Measurements from ENCODE around the gene HTRA2.

Gene HTRA2

GRCh38 chr2:74503506-74504475 lies 25.9 kb upstream of the HTRA2 start:
- Histone ChIP-seq H3K27ac (replicated peaks) (no peak overlapping the region), H3K27me3 (ENCODE audit: insufficient read depth, poor library complexity, severe bottlenecking) (peaks cover 46% of the 10 kb centered on the region), H3K4me3 (replicated peaks; ENCODE audit: insufficient read depth, low read length) (no peak overlapping the region)
- DNase-seq (ENCODE audit: low read depth in 1 of 2, low spot score in 1 of 2) = no peak
- TF ChIP-seq GABPA (IDR thresholded peaks at IDR 0.05; ENCODE audit: low read depth) = no peak
- TF ChIP-seq, protein P1, sequence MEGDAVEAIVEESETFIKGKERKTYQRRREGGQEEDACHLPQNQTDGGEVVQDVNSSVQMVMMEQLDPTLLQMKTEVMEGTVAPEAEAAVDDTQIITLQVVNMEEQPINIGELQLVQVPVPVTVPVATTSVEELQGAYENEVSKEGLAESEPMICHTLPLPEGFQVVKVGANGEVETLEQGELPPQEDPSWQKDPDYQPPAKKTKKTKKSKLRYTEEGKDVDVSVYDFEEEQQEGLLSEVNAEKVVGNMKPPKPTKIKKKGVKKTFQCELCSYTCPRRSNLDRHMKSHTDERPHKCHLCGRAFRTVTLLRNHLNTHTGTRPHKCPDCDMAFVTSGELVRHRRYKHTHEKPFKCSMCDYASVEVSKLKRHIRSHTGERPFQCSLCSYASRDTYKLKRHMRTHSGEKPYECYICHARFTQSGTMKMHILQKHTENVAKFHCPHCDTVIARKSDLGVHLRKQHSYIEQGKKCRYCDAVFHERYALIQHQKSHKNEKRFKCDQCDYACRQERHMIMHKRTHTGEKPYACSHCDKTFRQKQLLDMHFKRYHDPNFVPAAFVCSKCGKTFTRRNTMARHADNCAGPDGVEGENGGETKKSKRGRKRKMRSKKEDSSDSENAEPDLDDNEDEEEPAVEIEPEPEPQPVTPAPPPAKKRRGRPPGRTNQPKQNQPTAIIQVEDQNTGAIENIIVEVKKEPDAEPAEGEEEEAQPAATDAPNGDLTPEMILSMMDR (IDR thresholded peaks at IDR 0.05; ENCODE audit: insufficient read depth, low read length) = no peak

GRCh38 chr2:74504591-74504990 lies 25.1 kb upstream of the HTRA2 start:
- Histone ChIP-seq H3K27ac (replicated peaks) (no peak overlapping the region), H3K27me3 (ENCODE audit: insufficient read depth, poor library complexity, severe bottlenecking) (peaks cover 38% of the 10 kb centered on the region), H3K4me3 (replicated peaks; ENCODE audit: insufficient read depth, low read length) (no peak overlapping the region)
- DNase-seq (ENCODE audit: low read depth in 1 of 2, low spot score in 1 of 2) = no peak
- TF ChIP-seq POLR2AphosphoS5 (IDR thresholded peaks at IDR 0.05; ENCODE audit: low read depth) (no peak), SPI1 (IDR thresholded peaks at IDR 0.05; ENCODE audit: borderline replicate concordance, low read depth) (no peak), GABPA (IDR thresholded peaks at IDR 0.05; ENCODE audit: low read depth) (no peak)
- TF ChIP-seq, protein P1 (IDR thresholded peaks at IDR 0.05; ENCODE audit: insufficient read depth, low read length) = no peak
- TF ChIP-seq, protein P2, sequence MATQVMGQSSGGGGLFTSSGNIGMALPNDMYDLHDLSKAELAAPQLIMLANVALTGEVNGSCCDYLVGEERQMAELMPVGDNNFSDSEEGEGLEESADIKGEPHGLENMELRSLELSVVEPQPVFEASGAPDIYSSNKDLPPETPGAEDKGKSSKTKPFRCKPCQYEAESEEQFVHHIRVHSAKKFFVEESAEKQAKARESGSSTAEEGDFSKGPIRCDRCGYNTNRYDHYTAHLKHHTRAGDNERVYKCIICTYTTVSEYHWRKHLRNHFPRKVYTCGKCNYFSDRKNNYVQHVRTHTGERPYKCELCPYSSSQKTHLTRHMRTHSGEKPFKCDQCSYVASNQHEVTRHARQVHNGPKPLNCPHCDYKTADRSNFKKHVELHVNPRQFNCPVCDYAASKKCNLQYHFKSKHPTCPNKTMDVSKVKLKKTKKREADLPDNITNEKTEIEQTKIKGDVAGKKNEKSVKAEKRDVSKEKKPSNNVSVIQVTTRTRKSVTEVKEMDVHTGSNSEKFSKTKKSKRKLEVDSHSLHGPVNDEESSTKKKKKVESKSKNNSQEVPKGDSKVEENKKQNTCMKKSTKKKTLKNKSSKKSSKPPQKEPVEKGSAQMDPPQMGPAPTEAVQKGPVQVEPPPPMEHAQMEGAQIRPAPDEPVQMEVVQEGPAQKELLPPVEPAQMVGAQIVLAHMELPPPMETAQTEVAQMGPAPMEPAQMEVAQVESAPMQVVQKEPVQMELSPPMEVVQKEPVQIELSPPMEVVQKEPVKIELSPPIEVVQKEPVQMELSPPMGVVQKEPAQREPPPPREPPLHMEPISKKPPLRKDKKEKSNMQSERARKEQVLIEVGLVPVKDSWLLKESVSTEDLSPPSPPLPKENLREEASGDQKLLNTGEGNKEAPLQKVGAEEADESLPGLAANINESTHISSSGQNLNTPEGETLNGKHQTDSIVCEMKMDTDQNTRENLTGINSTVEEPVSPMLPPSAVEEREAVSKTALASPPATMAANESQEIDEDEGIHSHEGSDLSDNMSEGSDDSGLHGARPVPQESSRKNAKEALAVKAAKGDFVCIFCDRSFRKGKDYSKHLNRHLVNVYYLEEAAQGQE (IDR thresholded peaks at IDR 0.05; ENCODE audit: insufficient replicate concordance, low read depth) = no peak

DNA sequence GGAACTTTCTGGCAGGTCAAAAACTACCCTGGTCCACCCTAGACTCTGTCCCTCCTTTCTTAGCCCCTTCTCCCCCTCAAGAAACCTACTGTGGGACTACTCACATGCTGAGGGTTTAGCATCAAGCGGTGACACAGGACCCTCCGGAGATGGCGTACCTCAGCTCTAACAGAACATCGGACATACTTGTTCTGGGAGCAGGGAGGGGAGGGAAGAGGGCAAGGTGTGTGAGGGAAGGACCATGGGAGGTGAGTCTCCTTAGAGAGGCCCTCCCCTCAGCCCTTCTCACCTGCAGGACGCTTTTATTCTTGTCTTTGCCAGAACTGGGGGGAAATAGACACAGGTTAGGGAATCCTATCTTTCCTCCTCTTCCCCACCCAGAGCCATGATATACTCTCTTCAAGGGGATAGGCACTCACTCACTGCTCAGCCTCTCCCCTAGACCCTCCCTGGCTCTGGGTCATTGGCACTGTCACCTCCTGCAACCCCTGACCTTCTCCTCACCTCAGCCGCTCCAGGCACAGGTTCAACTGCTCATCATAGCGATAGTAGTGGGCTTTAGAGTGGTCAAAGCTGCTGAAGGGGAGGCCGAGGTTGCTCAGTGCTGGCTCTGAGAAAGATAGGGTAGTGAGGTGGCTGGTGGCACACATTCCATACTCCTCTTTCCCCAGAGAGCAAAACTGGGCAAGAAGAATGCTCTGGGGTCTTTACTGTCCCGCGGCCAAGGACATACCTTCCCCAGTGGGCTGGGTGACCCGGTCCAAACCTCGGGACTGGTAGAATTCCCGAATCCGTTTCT lies 24.1 kb upstream of the HTRA2 start:
- Histone ChIP-seq H3K27me3 (ENCODE audit: insufficient read depth, poor library complexity, severe bottlenecking) (peaks cover 27% of the 10 kb centered on the region), H3K27ac (replicated peaks) (no peak overlapping the region)

More for the DNA sequence above, 24.1 kb upstream of the HTRA2 start:
- TF ChIP-seq POLR2AphosphoS5 (IDR thresholded peaks at IDR 0.05; ENCODE audit: low read depth) = no peak
- TF ChIP-seq, protein P2 (IDR thresholded peaks at IDR 0.05; ENCODE audit: insufficient replicate concordance, low read depth) = no peak
- no peak for TF ChIP-seq GABPA (IDR thresholded peaks at IDR 0.05; ENCODE audit: low read depth)
- no peak for TF ChIP-seq SPI1 (IDR thresholded peaks at IDR 0.05; ENCODE audit: borderline replicate concordance, low read depth)
- TF ChIP-seq, protein P1 (IDR thresholded peaks at IDR 0.05; ENCODE audit: insufficient read depth, low read length) = no peak
- H3K4me3 ChIP-seq (replicated peaks; ENCODE audit: insufficient read depth, low read length) = peak overlapping the region; percentile 12; the same call in 1 of the 2 replicates
- no peak for DNase-seq (ENCODE audit: low read depth in 1 of 2, low spot score in 1 of 2)
